Measurements from ENCODE around the gene FRAS1. TPM values are rescaled to one million over a fixed set of nuclear protein-coding genes. Genes with fewer than 3 reads are reported as not detected.

Gene FRAS1
- total RNA-seq, 1 experiment from 2014 or later, result 82.0 TPM

DNA sequence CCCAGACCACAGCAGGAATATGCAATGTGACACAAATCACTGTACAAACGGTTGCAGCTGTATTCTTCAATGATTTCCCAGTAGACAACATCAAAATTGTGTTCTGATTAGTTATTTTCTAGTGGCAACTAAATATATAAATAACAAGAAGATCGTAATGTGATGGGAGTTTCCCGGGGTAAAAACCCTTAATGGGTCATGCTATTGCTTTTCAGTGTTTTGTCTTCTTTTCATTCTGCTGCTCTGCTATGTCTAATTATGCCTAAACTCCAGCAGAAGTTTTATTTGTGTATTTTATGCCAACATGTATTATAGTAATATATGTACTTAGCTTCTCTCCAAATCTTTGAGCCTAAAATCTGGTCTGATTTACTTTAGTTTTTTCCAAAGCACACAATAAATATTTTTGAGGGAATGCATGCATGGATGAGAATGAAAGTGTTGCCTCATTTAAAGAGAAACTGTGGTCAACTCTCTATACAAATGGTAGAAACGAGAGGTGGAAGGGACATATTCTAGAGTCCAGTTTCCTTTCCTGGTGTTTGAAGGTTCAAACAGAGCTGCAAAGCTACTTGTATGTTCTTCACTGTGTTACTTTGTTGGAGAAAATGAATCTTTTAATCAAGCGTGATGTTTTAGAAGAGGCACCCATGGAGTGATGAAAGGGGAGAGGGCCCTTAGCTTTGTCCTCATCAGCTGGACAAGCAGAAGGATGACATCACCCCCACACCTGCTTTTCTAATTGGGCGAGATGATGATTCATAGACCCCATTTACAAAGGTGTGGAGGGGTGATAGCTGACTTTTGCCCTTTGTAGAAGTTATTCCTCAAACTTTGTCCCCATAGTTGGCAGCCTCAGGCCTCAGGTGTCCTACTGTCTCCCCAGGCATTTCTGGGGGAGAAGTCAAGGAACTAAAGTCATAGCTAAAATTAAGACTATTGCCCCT, 129.7 kb downstream of the FRAS1 start (continued):
- TF ChIP-seq ATF2 (CRISPR knock-in tag; IDR thresholded peaks at IDR 0.05; ENCODE audit: borderline replicate concordance, low read depth) (no peak), FOXJ3 (CRISPR knock-in tag; IDR thresholded peaks at IDR 0.05; ENCODE audit: borderline replicate concordance) (no peak)

GRCh38 chr4:78190068-78190467, 132.9 kb downstream of the FRAS1 start:
- Mint-ChIP-seq H3K27me3 (ENCODE audit: low read depth) (no peaks in the 10 kb centered on the region), H3K4me1 (peaks cover 34% of the 10 kb centered on the region), H3K36me3 (peaks cover 34% of the 10 kb centered on the region), H3K4me3 (no peak overlapping the region), H3K9me3 (peaks cover 30% of the 10 kb centered on the region), H3K27ac (peak overlapping the region; percentile 9; the same call in 1 of the 2 replicates)
- CTCF ChIA-PET, result no interaction called here
- DNase-seq (ENCODE audit: low spot score) (no peak), ATAC-seq (no peak)
- TF ChIP-seq JAZF1 (CRISPR knock-in tag; IDR thresholded peaks at IDR 0.05) (no peak), FOXK1 (CRISPR knock-in tag; IDR thresholded peaks at IDR 0.05) (no peak), PRRX2 (CRISPR knock-in tag; IDR thresholded peaks at IDR 0.05) (no peak), ZNF416 (CRISPR knock-in tag; IDR thresholded peaks at IDR 0.05) (no peak), MYBL2 (CRISPR knock-in tag; IDR thresholded peaks at IDR 0.05) (no peak)
- TF ChIP-seq, protein P1, sequence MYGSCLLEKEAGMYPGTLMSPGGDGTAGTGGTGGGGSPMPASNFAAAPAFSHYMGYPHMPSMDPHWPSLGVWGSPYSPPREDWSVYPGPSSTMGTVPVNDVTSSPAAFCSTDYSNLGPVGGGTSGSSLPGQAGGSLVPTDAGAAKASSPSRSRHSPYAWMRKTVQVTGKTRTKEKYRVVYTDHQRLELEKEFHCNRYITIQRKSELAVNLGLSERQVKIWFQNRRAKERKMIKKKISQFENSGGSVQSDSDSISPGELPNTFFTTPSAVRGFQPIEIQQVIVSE (CRISPR knock-in tag; IDR thresholded peaks at IDR 0.05; ENCODE audit: borderline replicate concordance), result no peak
- POLR2A ChIA-PET, result no interaction called here

DNA sequence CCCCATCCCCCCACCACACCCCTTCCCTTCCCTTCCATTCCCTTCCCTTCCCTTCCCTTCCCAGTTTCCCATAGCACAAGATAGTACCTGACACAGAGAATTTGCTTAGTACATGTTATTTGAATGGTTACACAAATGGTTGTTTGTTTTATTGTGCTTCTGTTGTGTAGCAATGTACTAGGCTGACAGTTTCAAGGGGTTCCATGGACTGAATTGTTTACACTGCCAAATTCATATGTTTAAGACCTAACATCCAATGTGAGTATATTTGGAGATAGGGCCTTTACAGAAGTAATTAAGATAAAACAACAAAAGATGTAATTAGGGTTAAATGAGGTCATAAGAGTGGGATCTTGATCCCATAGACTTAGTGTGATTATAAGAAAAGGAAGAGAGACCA, 133.5 kb downstream of the FRAS1 start:
- ChIA-PET CTCF (no interaction called here), POLR2A (no interaction called here)
- Mint-ChIP-seq H3K36me3 (peaks cover 39% of the 10 kb centered on the region), H3K4me3 (no peak overlapping the region), H3K27ac (no peak overlapping the region), H3K9me3 (peaks cover 31% of the 10 kb centered on the region), H3K4me1 (peaks cover 31% of the 10 kb centered on the region), H3K27me3 (ENCODE audit: low read depth) (no peaks in the 10 kb centered on the region)
- DNase-seq (ENCODE audit: low spot score), result no peak
- ATAC-seq, result no peak
- TF ChIP-seq, protein P2, sequence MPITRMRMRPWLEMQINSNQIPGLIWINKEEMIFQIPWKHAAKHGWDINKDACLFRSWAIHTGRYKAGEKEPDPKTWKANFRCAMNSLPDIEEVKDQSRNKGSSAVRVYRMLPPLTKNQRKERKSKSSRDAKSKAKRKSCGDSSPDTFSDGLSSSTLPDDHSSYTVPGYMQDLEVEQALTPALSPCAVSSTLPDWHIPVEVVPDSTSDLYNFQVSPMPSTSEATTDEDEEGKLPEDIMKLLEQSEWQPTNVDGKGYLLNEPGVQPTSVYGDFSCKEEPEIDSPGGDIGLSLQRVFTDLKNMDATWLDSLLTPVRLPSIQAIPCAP (CRISPR knock-in tag; IDR thresholded peaks at IDR 0.05), result no peak
- TF ChIP-seq AR (CRISPR knock-in tag; IDR thresholded peaks at IDR 0.05) (no peak), FOXJ3 (CRISPR knock-in tag; IDR thresholded peaks at IDR 0.05; ENCODE audit: borderline replicate concordance) (no peak)

GRCh38 chr4:78197947-78198346, 140.8 kb downstream of the FRAS1 start:
- Mint-ChIP-seq H3K36me3 (peaks cover 32% of the 10 kb centered on the region), H3K4me1 (peaks cover 15% of the 10 kb centered on the region), H3K4me3 (no peak overlapping the region), H3K27me3 (ENCODE audit: low read depth) (no peaks in the 10 kb centered on the region), H3K9me3 (peaks cover 26% of the 10 kb centered on the region), H3K27ac (no peak overlapping the region)
- ChIA-PET POLR2A (no interaction called here), CTCF (interaction anchor here (0.9 to 1.1 kb wide), 2 partner anchors 27 to 48 kb away, joined by 3 read pairs; no protein-coding TSS in a partner anchor)
- ATAC-seq (peak; percentile 58; the same call in 1 of the 2 replicates), DNase-seq (ENCODE audit: low spot score) (no peak)
- TF ChIP-seq KAT7 (CRISPR knock-in tag; IDR thresholded peaks at IDR 0.05; ENCODE audit: borderline replicate concordance) (no peak), ZNF232 (CRISPR knock-in tag; IDR thresholded peaks at IDR 0.05) (no peak), USF1 (CRISPR knock-in tag; IDR thresholded peaks at IDR 0.05) (no peak), EMX1 (CRISPR knock-in tag; IDR thresholded peaks at IDR 0.05) (no peak), TEAD4 (CRISPR knock-in tag; IDR thresholded peaks at IDR 0.05) (no peak), ZMAT4 (CRISPR knock-in tag; IDR thresholded peaks at IDR 0.05) (no peak)

Data from WTC11 (cell line).